Left forelimb (tissue), 1 donor: ENCODE results near the gene ZNF25.
"Not testable (repeated sequence)": the region's sequence is repeated elsewhere in the genome, so short reads cannot be mapped to it uniquely, and the experiment has no call there.

Source experiments
- DNase-seq: peaks from one replicate; pipeline ENCODE4 v3.0.0-alpha.2; 2018; ENCODE audit warnings: low spot score

The ZNF25 gene

GRCh38 chr10:37947526-37947925 lies 28.9 kb downstream of the ZNF25 start:
- DNase-seq: no peak

GRCh38 chr10:37937864-37938263 lies 38.6 kb downstream of the ZNF25 start:
- no peak for DNase-seq

GRCh38 chr10:37934791-37935190 lies 41.7 kb downstream of the ZNF25 start:
- no peak for DNase-seq

GRCh38 chr10:37930423-37930822 lies 46.0 kb downstream of the ZNF25 start:
- DNase-seq: no peak

- not testable (repeated sequence) for DNase-seq
Observed at GRCh38 chr10:37908165-37908564, 68.3 kb downstream of the ZNF25 start.

GRCh38 chr10:37906382-37906781 lies 70.1 kb downstream of the ZNF25 start:
- no peak for DNase-seq
